GM19328 (cell line): Measurements from ENCODE around the gene ABCC8.
"Not testable (repeated sequence)": the region's sequence is repeated elsewhere in the genome, so short reads cannot be mapped to it uniquely, and the experiment has no call there.

Experiments
- ATAC-seq: cut with Tn5 transposase; IDR thresholded peaks from one replicate; pipeline ENCODE4 v1.9.1; 2021; ENCODE audit warnings: mild to moderate bottlenecking, moderate library complexity; ENCODE audit not compliant: unreplicated experiment

ABCC8 gene

GRCh38 chr11:17434108-17434507 is 42.5 kb downstream of the ABCC8 start:
- no peak for ATAC-seq

- ATAC-seq: no peak
Observed at GRCh38 chr11:17432002-17432401, 44.6 kb downstream of the ABCC8 start.

- ATAC-seq: no peak
Observed at GRCh38 chr11:17431139-17431538, 45.5 kb downstream of the ABCC8 start.

- ATAC-seq: no peak
Observed at GRCh38 chr11:17430616-17431015, 46.0 kb downstream of the ABCC8 start.

- no peak for ATAC-seq
Observed at GRCh38 chr11:17428925-17429324, 47.7 kb downstream of the ABCC8 start.

GRCh38 chr11:17428261-17428660 is 48.4 kb downstream of the ABCC8 start:
- no peak for ATAC-seq

- not testable (repeated sequence) for ATAC-seq
Observed at GRCh38 chr11:17426233-17426632, 50.4 kb downstream of the ABCC8 start.

- no peak for ATAC-seq
Observed at GRCh38 chr11:17423533-17424310, 52.9 kb downstream of the ABCC8 start.

- ATAC-seq: no peak
Observed at GRCh38 chr11:17421781-17422180, 54.9 kb downstream of the ABCC8 start.

GRCh38 chr11:17418444-17419081 is 58.1 kb downstream of the ABCC8 start:
- no peak for ATAC-seq

GRCh38 chr11:17416492-17416891 is 60.2 kb downstream of the ABCC8 start:
- ATAC-seq: no peak

- ATAC-seq: no peak
Observed at GRCh38 chr11:17415523-17416104, 61.0 kb downstream of the ABCC8 start.

- ATAC-seq: no peak
Observed at GRCh38 chr11:17414992-17415391, 61.7 kb downstream of the ABCC8 start.

- no peak for ATAC-seq
Observed at GRCh38 chr11:17414317-17414737, 62.3 kb downstream of the ABCC8 start.

- no peak for ATAC-seq
Observed at GRCh38 chr11:17413414-17414316, 63.0 kb downstream of the ABCC8 start.

- no peak for ATAC-seq
Observed at GRCh38 chr11:17412488-17413180, 64.0 kb downstream of the ABCC8 start.

GRCh38 chr11:17411418-17411817 is 65.2 kb downstream of the ABCC8 start:
- ATAC-seq: no peak

- no peak for ATAC-seq
Observed at GRCh38 chr11:17410606-17411379, 65.9 kb downstream of the ABCC8 start.

- ATAC-seq: no peak
Observed at GRCh38 chr11:17408641-17409040, 68.0 kb downstream of the ABCC8 start.

GRCh38 chr11:17408026-17408425 is 68.6 kb downstream of the ABCC8 start:
- ATAC-seq: no peak
